Body of pancreas (tissue), 4 donors: ENCODE measurements around the gene RAB42. TPM values are rescaled to one million over a fixed set of nuclear protein-coding genes. Genes with fewer than 3 reads are reported as not detected.
"Not testable (repeated sequence)": the region's sequence is repeated elsewhere in the genome, so short reads cannot be mapped to it uniquely, and the experiment has no call there.

ENCODE experiments used
- ATAC-seq: fragments of 150-250 bp; one replicate; pipeline ENCODE4 v1.9.1; 2016
- DNase-seq, 4 donors: peaks; one replicate each; pipeline ENCODE4 v3.0.0-alpha.2; 2019
- H3K27ac ChIP-seq, 4 donors: fragments of 200-600 bp; sonication (generic); 1 replicate in 3 of 4; 2 replicates in 1 of 4; pipeline versions ENCODE4 v1.5.1 to v1.6.1; 2016 to 2019; ENCODE audit warnings: mild to moderate bottlenecking in 1 of 4, mixed read lengths in 1 of 4, moderate library complexity in 1 of 4
- H3K27me3 ChIP-seq, 2 donors: fragments of 200-600 bp; sonication (generic); one replicate each; pipeline ENCODE4 v1.6.0; 2016; ENCODE audit warnings: mild to moderate bottlenecking in 1 of 2
- H3K36me3 ChIP-seq, 2 donors: fragments of 200-600 bp; sonication (generic); replicated peaks in 1 of 2; 2 replicates each; pipeline ENCODE4 v1.5.1; 2016; ENCODE audit warnings: low read depth in 2 of 2; ENCODE audit not compliant: insufficient read depth in 1 of 2
- H3K4me1 ChIP-seq: fragments of 200-600 bp; sonication (generic); one replicate; pipeline ENCODE4 v1.6.0; 2016
- H3K4me3 ChIP-seq, 2 donors: fragments of 200-600 bp; sonication (generic); 1 replicate in 1 of 2; 2 replicates in 1 of 2; pipeline ENCODE4 v1.5.1; 2016 to 2019
- H3K9me3 ChIP-seq, 3 donors: fragments of 200-600 bp; sonication (generic); 1 replicate in 2 of 3; 2 replicates in 1 of 3; pipeline ENCODE4 v1.5.1; 2016
- POLR2A ChIP-seq, 3 donors: fragments of 450-650 bp; IDR thresholded peaks; one replicate each; pipeline ENCODE4 v1.6.1; 2016; ENCODE audit warnings: antibody characterized with exemption in 3 of 3, mild to moderate bottlenecking in 2 of 3
- WGBS, 2 donors: methylation state at CpG; one replicate each; pipeline ENCODE4 v1.1.5; 2017; 5-methylcytosine and 5-hydroxymethylcytosine counted together
- intact Hi-C: fragments of 100-400 bp; cut with DNase I; formaldehyde crosslinking; loops from one replicate; pipeline ENCODE4 v1.15.1; 2023
- total RNA-seq, 2 donors: library from RNA; depleted of rRNA; stranded (reverse); fragments of >200 nt; gene quantifications; one replicate each; pipeline ENCODE4 v1.1.0, GENCODE V29; 2016
- TF ChIP-seq, protein P1 (sequence below), 7 experiments: fragments of 450-650 bp in 4 of 7; fragments of 200-600 bp in 3 of 7; sonication (generic) in 3 of 7; IDR thresholded peaks; one replicate each; pipeline ENCODE4 v1.5.1; 2016 to 2019; ENCODE audit warnings: antibody characterized with exemption in 7 of 7

RAB42 gene
- total RNA-seq, 2 donors from 2014 or later, result 2.9 TPM; not detected in 1

DNA sequence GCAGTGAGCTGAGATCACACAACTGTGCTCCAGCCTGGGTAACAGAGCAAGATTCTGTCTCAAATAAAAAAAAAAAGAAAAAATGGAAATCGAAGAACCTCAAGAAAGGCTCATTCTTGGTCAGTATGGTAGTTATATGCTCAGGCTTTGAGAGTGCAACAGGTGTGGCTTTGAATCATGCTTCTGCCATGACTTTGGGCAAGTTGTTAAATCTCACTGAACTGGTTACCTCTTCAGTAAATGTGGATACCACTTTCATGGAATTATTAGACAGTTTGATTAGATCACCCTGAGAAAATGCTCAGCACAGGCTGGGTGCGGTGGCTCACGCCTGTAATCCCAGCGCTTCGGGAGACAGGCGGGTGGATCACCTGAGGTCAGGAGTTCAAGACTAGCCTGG, 26.3 kb upstream of the RAB42 start:
- ATAC-seq, result no peak
- TF ChIP-seq, protein P1, sequence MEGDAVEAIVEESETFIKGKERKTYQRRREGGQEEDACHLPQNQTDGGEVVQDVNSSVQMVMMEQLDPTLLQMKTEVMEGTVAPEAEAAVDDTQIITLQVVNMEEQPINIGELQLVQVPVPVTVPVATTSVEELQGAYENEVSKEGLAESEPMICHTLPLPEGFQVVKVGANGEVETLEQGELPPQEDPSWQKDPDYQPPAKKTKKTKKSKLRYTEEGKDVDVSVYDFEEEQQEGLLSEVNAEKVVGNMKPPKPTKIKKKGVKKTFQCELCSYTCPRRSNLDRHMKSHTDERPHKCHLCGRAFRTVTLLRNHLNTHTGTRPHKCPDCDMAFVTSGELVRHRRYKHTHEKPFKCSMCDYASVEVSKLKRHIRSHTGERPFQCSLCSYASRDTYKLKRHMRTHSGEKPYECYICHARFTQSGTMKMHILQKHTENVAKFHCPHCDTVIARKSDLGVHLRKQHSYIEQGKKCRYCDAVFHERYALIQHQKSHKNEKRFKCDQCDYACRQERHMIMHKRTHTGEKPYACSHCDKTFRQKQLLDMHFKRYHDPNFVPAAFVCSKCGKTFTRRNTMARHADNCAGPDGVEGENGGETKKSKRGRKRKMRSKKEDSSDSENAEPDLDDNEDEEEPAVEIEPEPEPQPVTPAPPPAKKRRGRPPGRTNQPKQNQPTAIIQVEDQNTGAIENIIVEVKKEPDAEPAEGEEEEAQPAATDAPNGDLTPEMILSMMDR (IDR thresholded peaks at IDR 0.05), result no peak
- TF ChIP-seq POLR2A (IDR thresholded peaks at IDR 0.05), result no peak

DNA sequence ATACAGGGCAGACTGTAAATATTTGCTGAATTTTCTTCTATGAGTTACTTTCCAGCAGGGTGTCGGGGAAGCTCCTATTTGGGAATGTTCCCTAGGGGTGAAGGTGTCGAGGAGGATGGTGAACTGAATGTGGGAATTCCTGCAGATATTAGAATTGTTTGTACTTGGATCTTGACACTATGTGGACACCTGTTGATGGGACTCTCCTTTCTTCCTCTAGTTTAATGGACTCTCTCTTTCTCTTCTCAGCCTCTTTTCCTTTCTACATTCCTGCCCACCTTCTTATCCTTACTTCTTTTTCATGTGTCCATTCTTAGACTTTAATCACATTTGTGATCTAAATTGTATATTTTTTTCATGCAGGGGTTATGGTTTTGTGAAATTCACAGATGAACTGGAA, 25.1 kb upstream of the RAB42 start:
- Histone ChIP-seq H3K4me3 (no peak overlapping the region), H3K36me3 (peaks cover 13 to 20% of the 10 kb centered on the region in 2 donors), H3K4me1 (no peaks in the 10 kb centered on the region), H3K27ac (no peak overlapping the region), H3K9me3 (no peaks in the 10 kb centered on the region), H3K27me3 (no peaks in the 10 kb centered on the region)
- ATAC-seq, result no peak
- no peak for DNase-seq
- intact Hi-C loops, result no loop called here
- 91 to 94% methylated on average over 2 of the region's 2 CpGs for WGBS, 2 donors
- no peak for TF ChIP-seq POLR2A (IDR thresholded peaks at IDR 0.05)

More for the DNA sequence above, 26.3 kb upstream of the RAB42 start:
- peaks cover 18 to 23% of the 10 kb centered on the region in 2 donors for H3K36me3 ChIP-seq
- no peaks in the 10 kb centered on the region for H3K4me1 ChIP-seq
- no peaks in the 10 kb centered on the region for H3K27me3 ChIP-seq
- 90 to 98% methylated on average over 6 of the region's 6 CpGs for WGBS, 2 donors
- H3K4me3 ChIP-seq, result no peak overlapping the region
- H3K9me3 ChIP-seq, result no peaks in the 10 kb centered on the region
- H3K27ac ChIP-seq, result no peak overlapping the region
- intact Hi-C loops, result no loop called here
- DNase-seq, result no peak

DNA sequence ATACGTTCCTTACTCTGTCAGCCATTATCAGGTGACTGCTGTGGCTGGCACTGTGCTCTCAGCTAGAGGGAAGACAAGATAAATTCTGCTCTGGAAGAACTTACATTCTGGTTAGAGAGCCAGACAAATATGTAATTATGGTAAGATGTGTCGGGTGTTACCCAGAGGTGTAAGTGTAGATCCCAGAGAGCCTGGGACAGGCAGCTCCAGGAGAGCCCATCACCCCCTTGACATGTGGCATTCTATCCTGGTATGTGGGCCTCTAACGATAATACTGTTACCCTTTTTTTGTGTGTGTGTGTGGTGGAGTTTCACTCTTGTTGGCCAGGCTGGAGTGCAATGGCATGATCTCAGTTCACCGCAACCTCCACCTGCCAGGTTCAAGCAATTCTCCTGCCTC, 20.2 kb upstream of the RAB42 start:
- H3K4me1 ChIP-seq, result no peaks in the 10 kb centered on the region
- H3K36me3 ChIP-seq, result peaks cover 3 to 11% of the 10 kb centered on the region in 2 donors
- TF ChIP-seq, protein P1 (IDR thresholded peaks at IDR 0.05), result no peak
- no peak for TF ChIP-seq POLR2A (IDR thresholded peaks at IDR 0.05)
- H3K27ac ChIP-seq, result no peak overlapping the region
- no peak for DNase-seq
- H3K9me3 ChIP-seq, result no peaks in the 10 kb centered on the region
- no peaks in the 10 kb centered on the region for H3K27me3 ChIP-seq
- intact Hi-C loops, result no loop called here
- no peak for ATAC-seq
- 80 to 94% methylated on average over 4 of the region's 4 CpGs for WGBS, 2 donors
- H3K4me3 ChIP-seq, result no peak overlapping the region

DNA sequence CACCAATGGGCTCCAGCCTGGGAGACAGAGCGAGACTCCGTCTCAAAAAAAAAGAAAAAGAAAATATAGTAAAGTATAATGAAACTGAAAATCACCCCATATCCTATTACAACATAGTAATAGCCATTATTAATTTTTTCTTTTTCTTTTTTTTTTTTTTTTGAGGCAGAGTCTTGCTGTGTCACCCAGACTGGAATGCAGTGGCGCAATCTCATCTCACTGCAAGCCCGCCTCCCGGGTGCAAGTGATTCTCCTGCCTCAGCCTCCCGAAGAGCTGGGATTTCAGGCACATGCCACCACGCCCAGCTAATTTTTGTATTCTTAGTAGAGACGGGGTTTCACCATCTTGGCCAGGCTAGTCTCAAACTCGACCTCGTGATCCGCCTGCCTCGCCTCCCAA, 19.2 kb upstream of the RAB42 start:
- H3K36me3 ChIP-seq, intact Hi-C loops, H3K27ac ChIP-seq: not testable (repeated sequence)

DNA sequence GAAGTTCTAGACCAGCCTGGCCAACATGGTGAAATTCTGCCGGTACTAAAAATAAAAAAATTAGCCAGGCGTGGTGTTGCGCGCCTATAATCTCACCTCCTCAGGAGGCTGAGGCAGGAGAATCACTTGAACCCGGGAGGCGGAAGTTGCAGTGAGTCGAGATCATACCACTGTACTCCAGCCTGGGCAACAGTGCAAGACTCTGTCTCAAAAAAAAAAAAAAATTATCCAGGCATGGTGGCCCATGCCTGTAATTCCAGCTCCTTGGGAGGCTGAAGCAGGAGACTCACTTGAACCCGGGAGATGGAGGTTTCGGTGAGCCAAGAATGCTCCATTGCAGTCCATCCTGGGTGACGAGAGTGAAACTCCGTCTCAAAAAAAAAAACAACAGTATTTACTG, 18.5 kb upstream of the RAB42 start:
- DNase-seq (no peak), ATAC-seq (no peak)
- no peaks in the 10 kb centered on the region for H3K9me3 ChIP-seq
- H3K36me3 ChIP-seq, result peaks cover 8% of the 10 kb centered on the region in 2 donors
- H3K27me3 ChIP-seq, result no peaks in the 10 kb centered on the region
- H3K27ac ChIP-seq, result no peak overlapping the region
- TF ChIP-seq, protein P1 (IDR thresholded peaks at IDR 0.05), result no peak
- TF ChIP-seq POLR2A (IDR thresholded peaks at IDR 0.05), result no peak
- intact Hi-C loops, result no loop called here
- H3K4me3 ChIP-seq, result no peak overlapping the region
- WGBS, 2 donors, result 96 to 97% methylated on average over 8 to 11 of the region's 11 CpGs
- H3K4me1 ChIP-seq, result no peaks in the 10 kb centered on the region

More for the DNA sequence above, 19.2 kb upstream of the RAB42 start:
- H3K27me3 ChIP-seq, ATAC-seq, H3K4me3 ChIP-seq, H3K4me1 ChIP-seq, DNase-seq, H3K9me3 ChIP-seq: not testable (repeated sequence)
- WGBS, 2 donors, result 86 to 94% methylated on average over 11 to 12 of the region's 12 CpGs

DNA sequence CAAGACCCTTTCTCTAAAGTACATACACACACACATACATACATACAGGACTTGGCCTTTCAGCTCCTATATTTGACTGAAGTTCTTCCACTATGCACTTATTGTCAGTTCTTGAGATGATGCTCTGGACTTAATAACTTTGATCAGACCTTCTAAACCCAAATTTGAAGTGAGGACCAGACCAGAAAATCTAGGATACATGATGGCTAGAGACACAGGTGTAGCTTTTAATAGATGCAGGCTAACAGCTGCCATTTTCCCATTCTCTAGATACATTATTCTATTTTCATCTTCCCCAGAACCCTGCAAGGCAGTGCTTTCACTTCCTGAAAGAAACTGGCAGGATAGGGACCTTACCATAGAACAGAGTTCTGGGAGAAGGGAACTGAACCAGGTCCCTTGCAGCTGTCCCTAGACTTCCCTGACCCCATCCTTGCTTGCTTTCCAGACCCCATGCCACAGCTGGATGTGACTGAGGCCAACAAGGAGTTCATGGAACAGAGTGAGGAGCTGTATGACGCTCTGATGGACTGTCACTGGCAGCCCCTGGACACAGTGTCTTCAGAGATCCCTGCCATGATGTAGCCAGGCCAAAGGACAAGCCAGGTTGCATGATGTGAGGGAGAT, 14.9 kb upstream of the RAB42 start:
- Histone ChIP-seq H3K27me3 (no peaks in the 10 kb centered on the region), H3K4me1 (peaks cover 21% of the 10 kb centered on the region), H3K4me3 (no peak overlapping the region), H3K36me3 (peaks cover 5 to 13% of the 10 kb centered on the region in 2 donors), H3K27ac (no peak overlapping the region), H3K9me3 (no peaks in the 10 kb centered on the region)
- TF ChIP-seq, protein P1 (IDR thresholded peaks at IDR 0.05), result no peak
- TF ChIP-seq POLR2A (IDR thresholded peaks at IDR 0.05), result no peak
- DNase-seq, result no peak
- WGBS, 2 donors, result 92 to 100% methylated on average over 1 of the region's 1 CpG
- no peak for ATAC-seq
- intact Hi-C loops, result no loop called here
